ENCODE data around the gene PORCN. TPM values are rescaled to one million over a fixed set of nuclear protein-coding genes. Genes with fewer than 3 reads are reported as not detected.
A peak's percentile ranks its signal among the peaks of the same experiment; 100 is the strongest.
"Not testable (repeated sequence)": the region's sequence is repeated elsewhere in the genome, so short reads cannot be mapped to it uniquely, and the experiment has no call there.

PORCN gene
- total RNA-seq, 2 donors from 2014 or later = 3.6 to 5.3 TPM

- no peaks in the 10 kb centered on the region for H3K36me3 ChIP-seq
- H3K27me3 ChIP-seq = no peaks in the 10 kb centered on the region
- H3K4me1 ChIP-seq = no peaks in the 10 kb centered on the region
- intact Hi-C loops (cut with DNase I) = no loop called here
- H3K27ac ChIP-seq = peak within 1 kb of the TSS; percentile 73
- H3K9me3 ChIP-seq = no peaks in the 10 kb centered on the region
- TF ChIP-seq CTCF (IDR thresholded peaks at IDR 0.05) = peak; percentile 29
- peak within 1 kb of the TSS; percentile 50 for H3K4me3 ChIP-seq
- peak; percentile 97 for DNase-seq
- H3K9ac ChIP-seq (ENCODE audit: low read depth in 2 of 2, low read length in 2 of 2) = peak within 1 kb of the TSS; percentile 53 to 56
Measured at GRCh38 chrX:48539345-48540027, 30.7 kb downstream of the PORCN start, which contains the start of gene TBC1D25. Gene TBC1D25 (plus strand): TSS chrX:48539714. CDS start chrX:48539798, 84 bp downstream.

DNA sequence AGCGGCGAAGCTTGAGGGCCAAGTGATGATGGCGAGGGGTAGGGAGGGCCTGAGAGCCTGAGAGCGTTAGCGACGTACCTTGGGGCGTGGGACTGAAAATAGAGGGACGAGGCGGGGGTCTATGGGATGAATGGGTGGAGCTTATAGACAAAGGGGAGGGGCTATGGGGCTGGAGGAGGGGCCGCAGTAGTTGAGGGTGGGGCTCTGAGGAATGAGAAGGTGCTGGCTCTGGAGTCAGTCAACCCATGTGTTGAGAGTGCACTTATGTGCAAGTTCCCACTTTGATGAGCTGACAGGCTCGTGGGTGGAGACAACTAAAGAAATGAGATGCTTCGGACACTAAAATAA lies 31.2 kb downstream of the PORCN start:
- Histone ChIP-seq H3K27me3 (no peaks in the 10 kb centered on the region), H3K27ac (peak overlapping the region; percentile 73), H3K4me1 (no peaks in the 10 kb centered on the region), H3K9me3 (no peaks in the 10 kb centered on the region), H3K9ac (ENCODE audit: low read depth in 2 of 2, low read length in 2 of 2) (peak overlapping the region; percentile 53 to 56), H3K36me3 (no peaks in the 10 kb centered on the region), H3K4me3 (peak overlapping the region; percentile 50)
- intact Hi-C loops (cut with DNase I) = no loop called here
- TF ChIP-seq CTCF (IDR thresholded peaks at IDR 0.05) = no peak
- peak; percentile 51 for DNase-seq

DNA sequence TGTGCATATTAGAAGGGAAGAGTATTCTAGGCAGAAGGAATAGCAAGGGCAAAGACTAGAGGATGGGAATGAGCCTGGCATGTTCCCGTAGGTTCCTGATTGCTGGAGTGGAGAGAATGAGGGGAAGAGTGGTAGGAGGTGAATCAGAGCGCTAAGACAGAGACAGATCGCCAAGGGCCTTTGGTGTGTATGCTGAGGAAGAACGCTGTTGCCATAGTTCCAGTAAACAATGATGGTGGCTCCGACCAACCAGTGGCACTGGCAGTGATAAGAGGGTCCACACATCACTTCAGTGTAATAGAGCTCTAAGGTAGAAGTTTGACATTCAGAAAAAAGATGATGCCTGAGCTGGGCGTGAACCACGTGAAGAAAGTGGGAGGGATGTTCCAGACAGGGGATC lies 31.7 kb downstream of the PORCN start:
- H3K9ac ChIP-seq (ENCODE audit: low read depth in 2 of 2, low read length in 2 of 2) = no peak overlapping the region
- peak overlapping the region; percentile 50 for H3K4me3 ChIP-seq
- no peaks in the 10 kb centered on the region for H3K27me3 ChIP-seq
- DNase-seq = no peak
- intact Hi-C loops (cut with DNase I) = no loop called here
- no peak for TF ChIP-seq CTCF (IDR thresholded peaks at IDR 0.05)
- H3K36me3 ChIP-seq = no peaks in the 10 kb centered on the region
- no peak overlapping the region for H3K27ac ChIP-seq
- no peaks in the 10 kb centered on the region for H3K4me1 ChIP-seq
- H3K9me3 ChIP-seq = no peaks in the 10 kb centered on the region

GRCh38 chrX:48541140-48541814 lies 32.5 kb downstream of the PORCN start:
- H3K27ac ChIP-seq = no peak overlapping the region
- DNase-seq = no peak
- no peak overlapping the region for H3K4me3 ChIP-seq
- no peaks in the 10 kb centered on the region for H3K36me3 ChIP-seq
- H3K9ac ChIP-seq (ENCODE audit: low read depth in 2 of 2, low read length in 2 of 2) = no peak overlapping the region
- intact Hi-C loops (cut with DNase I) = no loop called here
- H3K27me3 ChIP-seq = no peaks in the 10 kb centered on the region
- H3K9me3 ChIP-seq = no peaks in the 10 kb centered on the region
- no peak for TF ChIP-seq CTCF (IDR thresholded peaks at IDR 0.05)
- no peaks in the 10 kb centered on the region for H3K4me1 ChIP-seq

GRCh38 chrX:48548871-48549270 lies 40.1 kb downstream of the PORCN start:
- no peaks in the 10 kb centered on the region for H3K9me3 ChIP-seq
- no peak for TF ChIP-seq CTCF (IDR thresholded peaks at IDR 0.05)
- no peak overlapping the region for H3K27ac ChIP-seq
- intact Hi-C loops (cut with DNase I) = no loop called here
- no peaks in the 10 kb centered on the region for H3K27me3 ChIP-seq
- H3K4me3 ChIP-seq = no peak overlapping the region
- no peaks in the 10 kb centered on the region for H3K36me3 ChIP-seq
- H3K9ac ChIP-seq (ENCODE audit: low read depth in 2 of 2, low read length in 2 of 2) = no peak overlapping the region
- H3K4me1 ChIP-seq = no peaks in the 10 kb centered on the region
- no peak for DNase-seq

DNA sequence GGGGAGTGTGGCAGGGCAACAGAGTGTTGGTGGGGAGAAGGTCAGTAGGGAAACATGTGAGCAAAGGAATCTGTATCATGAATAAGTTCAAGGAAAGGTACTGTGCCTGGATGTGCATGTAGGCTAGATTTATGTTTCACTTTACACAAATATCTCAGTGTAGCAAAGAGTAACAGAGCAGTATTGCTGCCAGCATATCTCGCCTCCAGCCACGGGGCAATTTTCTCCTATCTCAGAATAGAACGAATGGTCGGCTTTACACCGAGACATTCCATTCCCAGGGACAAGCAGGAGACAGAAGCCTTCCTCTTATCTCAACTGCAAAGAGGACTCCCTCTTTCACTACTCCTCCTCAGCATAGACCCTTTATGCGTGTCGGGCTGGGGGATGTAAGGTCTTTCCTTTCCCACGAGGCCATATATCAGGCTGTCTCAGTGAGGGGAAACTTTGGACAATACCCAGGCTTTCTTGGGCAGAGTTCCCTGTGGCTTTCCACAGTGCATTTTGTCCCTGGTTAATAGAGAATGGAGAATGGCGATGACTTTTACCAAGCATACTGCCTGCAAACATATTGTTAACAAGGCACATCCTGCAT lies 47.0 kb downstream of the PORCN start:
- H3K27me3 ChIP-seq; DNase-seq; H3K27ac ChIP-seq; H3K9ac ChIP-seq (ENCODE audit: low read depth in 2 of 2, low read length in 2 of 2); intact Hi-C loops (cut with DNase I); H3K36me3 ChIP-seq; H3K4me1 ChIP-seq; H3K9me3 ChIP-seq; H3K4me3 ChIP-seq: not testable (repeated sequence)
